NCI-H2227 treated with DMSO at 0.1 percent for 48 hours (cell line): ENCODE measurements around the gene MAPK8IP2.

Source experiments
- DNase-seq: peaks from one replicate; lab custom pipeline; 2025; lab: John Stamatoyannopoulos, UW

Gene MAPK8IP2

GRCh38 chr22:50575426-50575941, 25.1 kb upstream of the MAPK8IP2 start:
- DNase-seq, result no peak

GRCh38 chr22:50576070-50576469, 24.5 kb upstream of the MAPK8IP2 start:
- DNase-seq, result no peak

GRCh38 chr22:50576806-50577696, 23.5 kb upstream of the MAPK8IP2 start:
- DNase-seq, result no peak

- DNase-seq, result no peak
Measured at GRCh38 chr22:50577697-50577986, 23.0 kb upstream of the MAPK8IP2 start.

GRCh38 chr22:50577987-50578775, 22.4 kb upstream of the MAPK8IP2 start, which contains the start of gene CPT1B:
Gene CPT1B (minus strand): TSS chr22:50578427. CDS start chr22:50577915, 512 bp downstream.
- no peak for DNase-seq

- DNase-seq, result no peak
Measured at GRCh38 chr22:50578776-50579310, 21.8 kb upstream of the MAPK8IP2 start.

GRCh38 chr22:50579752-50580151, 20.8 kb upstream of the MAPK8IP2 start:
- no peak for DNase-seq

GRCh38 chr22:50581031-50581949, 19.3 kb upstream of the MAPK8IP2 start:
- DNase-seq, result no peak

GRCh38 chr22:50581950-50582492, 18.6 kb upstream of the MAPK8IP2 start:
- no peak for DNase-seq

GRCh38 chr22:50582493-50583293, 17.9 kb upstream of the MAPK8IP2 start, which contains the start of gene CHKB:
Gene CHKB (minus strand): TSS chr22:50582849. CDS start chr22:50582781, 68 bp downstream.
- DNase-seq, result peak; percentile 94

- DNase-seq, result no peak
Measured at GRCh38 chr22:50583294-50583861, 17.2 kb upstream of the MAPK8IP2 start.

GRCh38 chr22:50584106-50585096, 16.2 kb upstream of the MAPK8IP2 start:
- no peak for DNase-seq

- DNase-seq, result no peak
Measured at GRCh38 chr22:50585238-50585637, 15.4 kb upstream of the MAPK8IP2 start.

- DNase-seq, result no peak
Measured at GRCh38 chr22:50585781-50586180, 14.8 kb upstream of the MAPK8IP2 start.

GRCh38 chr22:50586416-50586815, 14.2 kb upstream of the MAPK8IP2 start:
- DNase-seq, result no peak

GRCh38 chr22:50587407-50587806, 13.2 kb upstream of the MAPK8IP2 start:
- no peak for DNase-seq

GRCh38 chr22:50595189-50595588, 5.4 kb upstream of the MAPK8IP2 start:
- DNase-seq, result no peak

GRCh38 chr22:50597097-50597496, 3.5 kb upstream of the MAPK8IP2 start:
- DNase-seq, result no peak
